ENCODE results near the gene THOC1. TPM values are rescaled to one million over a fixed set of nuclear protein-coding genes. Genes with fewer than 3 reads are reported as not detected.
"Not testable (repeated sequence)": the region's sequence is repeated elsewhere in the genome, so short reads cannot be mapped to it uniquely, and the experiment has no call there.

THOC1 gene
- polyA plus RNA-seq, 1 of the 3 experiments (the other 2 are of a cell fraction): 12.3 TPM

DNA sequence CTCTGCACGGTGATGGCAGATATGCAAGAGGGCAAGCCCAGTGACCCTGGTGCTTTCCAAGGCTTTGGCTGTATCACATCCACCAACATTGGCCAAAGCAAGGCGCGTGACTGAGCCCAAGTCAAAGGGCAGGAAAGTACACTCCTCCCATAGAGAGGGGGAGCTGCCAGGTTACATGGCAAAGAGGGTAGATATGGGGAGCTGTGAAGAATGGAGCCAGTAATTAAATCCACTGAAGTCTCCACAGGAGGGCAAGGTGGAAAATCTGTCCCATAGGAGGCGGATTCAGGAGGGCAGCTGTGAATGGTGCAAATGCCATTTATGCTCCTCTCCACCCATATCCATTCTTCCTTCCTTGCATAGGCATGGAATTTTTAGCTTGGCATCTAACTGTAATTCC lies 44.6 kb upstream of the THOC1 start:
- POLR2A ChIA-PET: no interaction called here

DNA sequence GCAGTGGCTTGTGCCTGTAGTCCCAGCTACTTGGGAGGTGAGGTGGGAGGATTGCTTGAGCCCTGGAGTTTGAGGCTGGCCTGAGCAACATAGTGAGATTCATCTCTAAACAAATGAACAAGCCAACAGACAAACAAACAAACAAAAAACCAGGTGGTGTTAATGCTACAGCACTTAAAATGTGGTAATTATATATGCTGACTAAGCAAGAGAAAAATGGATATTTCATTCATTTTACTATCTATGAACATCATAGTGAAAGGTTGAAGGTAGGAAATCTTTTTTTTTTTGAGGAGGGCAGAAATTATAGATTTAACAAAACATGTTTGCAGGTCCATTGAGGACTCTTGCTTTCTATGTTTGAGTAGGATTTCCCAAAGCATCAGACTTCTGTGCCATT lies 42.2 kb upstream of the THOC1 start:
- no peaks in the 10 kb centered on the region for H3K9me2 ChIP-seq
- no peak overlapping the region for H3K27ac ChIP-seq (ENCODE audit: low read depth in 2 of 2, low read length in 1 of 2)
- ChIA-PET POLR2A (no interaction called here), CTCF (interaction anchor here (1.1 kb wide), 1 partner anchor 314 kb away, joined by 3 read pairs; no protein-coding TSS in a partner anchor)
- no peak overlapping the region for H3K4me2 ChIP-seq
- H3F3A ChIP-seq (replicated peaks; ENCODE audit: insufficient read depth): no peaks in the 10 kb centered on the region
- no peak overlapping the region for H3K4me3 ChIP-seq (ENCODE audit: low read depth in 2 of 2, low read length in 1 of 2)
- no peak overlapping the region for H3K9ac ChIP-seq
- H3K79me2 ChIP-seq (ENCODE audit: insufficient read depth): no peaks in the 10 kb centered on the region
- TF ChIP-seq ELF1 (IDR thresholded peaks at IDR 0.05): no peak
- no peak for TF ChIP-seq TAF1 (IDR thresholded peaks at IDR 0.05; ENCODE audit: borderline replicate concordance, low read depth, low read length)
- no peak for TF ChIP-seq MEF2A (IDR thresholded peaks at IDR 0.05; ENCODE audit: borderline replicate concordance, low read depth)
- TF ChIP-seq FOXM1 (IDR thresholded peaks at IDR 0.05; ENCODE audit: low read depth): no peak
- TF ChIP-seq EP300 (IDR thresholded peaks at IDR 0.05; ENCODE audit: borderline replicate concordance in 1 of 2, low read depth in 1 of 2, low read length in 1 of 2): no peak
- TF ChIP-seq, protein P1, sequence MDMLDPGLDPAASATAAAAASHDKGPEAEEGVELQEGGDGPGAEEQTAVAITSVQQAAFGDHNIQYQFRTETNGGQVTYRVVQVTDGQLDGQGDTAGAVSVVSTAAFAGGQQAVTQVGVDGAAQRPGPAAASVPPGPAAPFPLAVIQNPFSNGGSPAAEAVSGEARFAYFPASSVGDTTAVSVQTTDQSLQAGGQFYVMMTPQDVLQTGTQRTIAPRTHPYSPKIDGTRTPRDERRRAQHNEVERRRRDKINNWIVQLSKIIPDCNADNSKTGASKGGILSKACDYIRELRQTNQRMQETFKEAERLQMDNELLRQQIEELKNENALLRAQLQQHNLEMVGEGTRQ (IDR thresholded peaks at IDR 0.05; ENCODE audit: borderline replicate concordance, low read depth, low read length): no peak
- TF ChIP-seq, protein P2, sequence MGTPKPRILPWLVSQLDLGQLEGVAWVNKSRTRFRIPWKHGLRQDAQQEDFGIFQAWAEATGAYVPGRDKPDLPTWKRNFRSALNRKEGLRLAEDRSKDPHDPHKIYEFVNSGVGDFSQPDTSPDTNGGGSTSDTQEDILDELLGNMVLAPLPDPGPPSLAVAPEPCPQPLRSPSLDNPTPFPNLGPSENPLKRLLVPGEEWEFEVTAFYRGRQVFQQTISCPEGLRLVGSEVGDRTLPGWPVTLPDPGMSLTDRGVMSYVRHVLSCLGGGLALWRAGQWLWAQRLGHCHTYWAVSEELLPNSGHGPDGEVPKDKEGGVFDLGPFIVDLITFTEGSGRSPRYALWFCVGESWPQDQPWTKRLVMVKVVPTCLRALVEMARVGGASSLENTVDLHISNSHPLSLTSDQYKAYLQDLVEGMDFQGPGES (IDR thresholded peaks at IDR 0.05; ENCODE audit: low read depth, low read length): no peak
- TF ChIP-seq TEAD4 (IDR thresholded peaks at IDR 0.05; ENCODE audit: borderline replicate concordance, insufficient read depth): no peak
- TF ChIP-seq SMC3 (IDR thresholded peaks at IDR 0.05; ENCODE audit: low read depth, low read length): no peak
- TF ChIP-seq CHD2 (IDR thresholded peaks at IDR 0.05; ENCODE audit: low read length, partially characterized antibody): no peak
- TF ChIP-seq YY1 (IDR thresholded peaks at IDR 0.05; ENCODE audit: low read depth): no peak
- TF ChIP-seq RFX5 (IDR thresholded peaks at IDR 0.05; ENCODE audit: low read length): no peak
- no peak for TF ChIP-seq GATA2 (CRISPR knock-in tag; IDR thresholded peaks at IDR 0.05)
- no peak for TF ChIP-seq RCOR1 (IDR thresholded peaks at IDR 0.05; ENCODE audit: low read length)
- no peak for TF ChIP-seq TCF12 (IDR thresholded peaks at IDR 0.05)
- no peak for TF ChIP-seq POLR2AphosphoS5 (IDR thresholded peaks at IDR 0.05; ENCODE audit: low read depth, low read length)
- no peaks in the 10 kb centered on the region for H3K27me3 ChIP-seq (ENCODE audit: insufficient read depth)
- peaks cover 0 to 10% of the 10 kb centered on the region in 2 experiments; a peak in 1 of 4 replicates for H3K4me1 ChIP-seq (ENCODE audit: control insufficient read depth in 1 of 2, insufficient read depth in 2 of 2, low read depth in 1 of 2, low read length in 1 of 2)
- H2AFZ ChIP-seq (ENCODE audit: low read depth): no peak overlapping the region
- H3K36me3 ChIP-seq (replicated peaks in 1 of 2; ENCODE audit: control insufficient read depth in 1 of 2, insufficient read depth in 2 of 2, low read length in 1 of 2): no peaks in the 10 kb centered on the region
- no peak for DNase-seq
- no peaks in the 10 kb centered on the region for H3K9me3 ChIP-seq
- H4K20me1 ChIP-seq (ENCODE audit: insufficient read depth): no peaks in the 10 kb centered on the region

More for the DNA sequence above, 44.6 kb upstream of the THOC1 start:
- H3K4me1 ChIP-seq (ENCODE audit: control insufficient read depth in 1 of 2, insufficient read depth in 2 of 2, low read depth in 1 of 2, low read length in 1 of 2): no peaks in the 10 kb centered on the region; a peak in 1 of 4 replicates
- no peaks in the 10 kb centered on the region for H3F3A ChIP-seq (replicated peaks; ENCODE audit: insufficient read depth)
- TF ChIP-seq SMC3 (IDR thresholded peaks at IDR 0.05; ENCODE audit: low read depth, low read length) (no peak), GABPA (IDR thresholded peaks at IDR 0.05; ENCODE audit: low read depth) (no peak), FOXM1 (IDR thresholded peaks at IDR 0.05; ENCODE audit: low read depth) (no peak), NRF1 (IDR thresholded peaks at IDR 0.05; ENCODE audit: low read depth, low read length) (no peak), RFX5 (IDR thresholded peaks at IDR 0.05; ENCODE audit: low read length) (no peak), ELF1 (IDR thresholded peaks at IDR 0.05) (no peak), RCOR1 (IDR thresholded peaks at IDR 0.05; ENCODE audit: low read length) (no peak), TEAD4 (IDR thresholded peaks at IDR 0.05; ENCODE audit: borderline replicate concordance, insufficient read depth) (no peak), TCF12 (IDR thresholded peaks at IDR 0.05) (no peak), POLR2AphosphoS5 (IDR thresholded peaks at IDR 0.05; ENCODE audit: low read depth, low read length) (no peak), YY1 (IDR thresholded peaks at IDR 0.05; ENCODE audit: low read depth) (no peak), FOSL2 (IDR thresholded peaks at IDR 0.05; ENCODE audit: borderline replicate concordance, low read depth) (no peak), NFIC (IDR thresholded peaks at IDR 0.05; ENCODE audit: borderline replicate concordance) (no peak), FOXJ3 (CRISPR knock-in tag; IDR thresholded peaks at IDR 0.05) (no peak)
- TF ChIP-seq, protein P3, sequence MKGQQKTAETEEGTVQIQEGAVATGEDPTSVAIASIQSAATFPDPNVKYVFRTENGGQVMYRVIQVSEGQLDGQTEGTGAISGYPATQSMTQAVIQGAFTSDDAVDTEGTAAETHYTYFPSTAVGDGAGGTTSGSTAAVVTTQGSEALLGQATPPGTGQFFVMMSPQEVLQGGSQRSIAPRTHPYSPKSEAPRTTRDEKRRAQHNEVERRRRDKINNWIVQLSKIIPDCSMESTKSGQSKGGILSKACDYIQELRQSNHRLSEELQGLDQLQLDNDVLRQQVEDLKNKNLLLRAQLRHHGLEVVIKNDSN (IDR thresholded peaks at IDR 0.05; ENCODE audit: borderline replicate concordance, low read depth): no peak
- 71% methylated on average over 4 of the region's 4 CpGs for WGBS (ENCODE audit: low lambda C conversion rate)
- no peak for DNase-seq
- no peaks in the 10 kb centered on the region for H3K9me3 ChIP-seq
- H3K36me3 ChIP-seq (replicated peaks in 1 of 2; ENCODE audit: control insufficient read depth in 1 of 2, insufficient read depth in 2 of 2, low read length in 1 of 2): no peaks in the 10 kb centered on the region
- CTCF ChIA-PET: no interaction called here
- H3K27ac ChIP-seq (ENCODE audit: low read depth in 2 of 2, low read length in 1 of 2): no peak overlapping the region
- no peaks in the 10 kb centered on the region for H4K20me1 ChIP-seq (ENCODE audit: insufficient read depth)
- H3K79me2 ChIP-seq (ENCODE audit: insufficient read depth): no peaks in the 10 kb centered on the region
- H3K9me2 ChIP-seq: no peaks in the 10 kb centered on the region
- no peak overlapping the region for H3K4me3 ChIP-seq (ENCODE audit: low read depth in 2 of 2, low read length in 1 of 2)
- H2AFZ ChIP-seq (ENCODE audit: low read depth): no peak overlapping the region
- no peak overlapping the region for H3K4me2 ChIP-seq
- no peaks in the 10 kb centered on the region for H3K27me3 ChIP-seq (ENCODE audit: insufficient read depth)
- H3K9ac ChIP-seq: no peak overlapping the region

DNA sequence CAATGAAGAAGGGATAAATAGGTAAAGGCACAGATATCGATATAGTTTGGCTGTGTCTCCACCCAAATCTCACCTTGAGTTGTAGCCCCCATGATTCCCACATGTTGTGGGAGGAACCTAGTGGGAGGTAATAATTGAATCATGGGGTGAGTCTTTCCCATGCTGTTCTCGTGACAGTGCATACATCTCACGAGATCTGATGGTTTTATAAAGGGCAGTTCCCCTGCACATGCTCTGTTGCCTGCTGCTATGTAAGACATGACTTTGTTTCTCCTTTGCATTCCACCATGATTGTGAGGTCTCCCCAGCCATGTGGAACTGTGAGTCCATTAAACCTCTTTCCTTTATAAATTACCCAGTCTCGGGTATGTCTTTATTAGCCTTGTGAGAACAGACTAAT lies 40.2 kb upstream of the THOC1 start:
- H3K27me3 ChIP-seq (ENCODE audit: insufficient read depth); H3K4me3 ChIP-seq (ENCODE audit: low read depth in 2 of 2, low read length in 1 of 2); DNase-seq; H3K27ac ChIP-seq (ENCODE audit: low read depth in 2 of 2, low read length in 1 of 2); H4K20me1 ChIP-seq (ENCODE audit: insufficient read depth); H3K4me2 ChIP-seq; H3F3A ChIP-seq (replicated peaks; ENCODE audit: insufficient read depth); H2AFZ ChIP-seq (ENCODE audit: low read depth); POLR2A ChIA-PET; H3K36me3 ChIP-seq (replicated peaks in 1 of 2; ENCODE audit: control insufficient read depth in 1 of 2, insufficient read depth in 2 of 2, low read length in 1 of 2); H3K9ac ChIP-seq; H3K9me2 ChIP-seq; H3K79me2 ChIP-seq (ENCODE audit: insufficient read depth); H3K9me3 ChIP-seq: not testable (repeated sequence)
- CTCF ChIA-PET: interaction anchor here (0.6 to 0.8 kb wide), 2 partner anchors 23 to 310 kb away, joined by 3 read pairs; no protein-coding TSS in a partner anchor
- peaks cover 0 to 10% of the 10 kb centered on the region in 2 experiments; a peak in 1 of 4 replicates for H3K4me1 ChIP-seq (ENCODE audit: control insufficient read depth in 1 of 2, insufficient read depth in 2 of 2, low read depth in 1 of 2, low read length in 1 of 2)
- 73% methylated on average over 4 of the region's 4 CpGs for WGBS (ENCODE audit: low lambda C conversion rate)
